T-helper 17 cell (primary cell): ENCODE measurements around the gene HRK. TPM values are rescaled to one million over a fixed set of nuclear protein-coding genes. Genes with fewer than 3 reads are reported as not detected.
A peak's percentile ranks its signal among the peaks of the same experiment; 100 is the strongest.

Experiments used
- ATAC-seq: fragments of 150-1000 bp; cut with Tn5 transposase; 2 replicates; pipeline ENCODE4 v1.10.0; 2021; ENCODE audit warnings: mild to moderate bottlenecking, moderate library complexity
- DNase-seq, 3 donors: peaks; one replicate each; pipeline versions ENCODE4 v3.0.0 to v3.0.0-alpha.2; 2020 to 2021
- H3K9me3 ChIP-seq: one replicate; pipeline ENCODE4 v1.7.0; 2013; ENCODE audit warnings: low read length, mild to moderate bottlenecking; ENCODE audit not compliant: control insufficient read depth, poor library complexity, severe bottlenecking
- H3K27ac Mint-ChIP-seq: one replicate; pipeline ENCODE4 v1.8.0; 2022; ENCODE audit warnings: mild to moderate bottlenecking, moderate library complexity, mixed read lengths
- H3K27me3 Mint-ChIP-seq: one replicate; pipeline ENCODE4 v1.8.0; 2022; ENCODE audit warnings: mixed read lengths
- H3K36me3 Mint-ChIP-seq: one replicate; pipeline ENCODE4 v1.8.0; 2022; ENCODE audit warnings: low read depth, mixed read lengths
- H3K4me1 Mint-ChIP-seq: one replicate; pipeline ENCODE4 v1.8.0; 2022; ENCODE audit warnings: mild to moderate bottlenecking, mixed read lengths
- H3K4me3 Mint-ChIP-seq: one replicate; pipeline ENCODE4 v1.8.0; 2022; ENCODE audit warnings: mild to moderate bottlenecking, moderate library complexity, mixed read lengths
- total RNA-seq, 4 donors: library from RNA in 2 of 4; stranded (reverse) in 2 of 4; gene quantifications; one replicate each; pipeline ENCODE4 v1.2.3 and lab custom pipeline; 2022 to 2026

HRK gene
- total RNA-seq, 2 donors from 2014 or later: 0.30 TPM; not detected in 1

GRCh38 chr12:116891019-116891418 is 9.8 kb upstream of the HRK start:
- no peaks in the 10 kb centered on the region for H3K36me3 Mint-ChIP-seq

DNA sequence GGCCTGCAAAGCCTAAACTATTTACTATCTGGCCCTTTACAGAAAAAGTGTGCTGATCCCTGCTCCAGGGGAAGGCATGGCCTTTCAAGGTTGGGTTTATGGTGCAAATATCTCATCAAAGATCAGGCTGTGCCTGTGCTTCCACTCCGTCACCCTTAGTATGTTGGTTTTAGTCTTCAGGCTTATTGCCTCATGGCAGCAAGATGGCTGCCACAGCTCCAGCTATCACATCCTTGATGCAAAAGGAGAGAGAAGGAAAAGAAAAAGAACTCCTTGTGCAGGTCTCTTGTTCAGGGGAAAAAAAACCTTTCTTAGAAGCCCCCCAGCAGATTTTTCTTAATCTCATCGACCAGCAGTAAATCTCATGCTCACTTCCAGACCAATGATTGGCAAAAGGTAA is 9.1 kb upstream of the HRK start:
- no peak overlapping the region for H3K27ac Mint-ChIP-seq
- no peak overlapping the region for H3K4me3 Mint-ChIP-seq
- no peaks in the 10 kb centered on the region for H3K36me3 Mint-ChIP-seq
- H3K9me3 ChIP-seq: no peaks in the 10 kb centered on the region
- peaks cover 27% of the 10 kb centered on the region for H3K27me3 Mint-ChIP-seq
- no peak for DNase-seq
- no peak for ATAC-seq
- no peaks in the 10 kb centered on the region for H3K4me1 Mint-ChIP-seq

More at GRCh38 chr12:116891019-116891418, 9.8 kb upstream of the HRK start:
- ATAC-seq (no peak), DNase-seq (no peak)
- Mint-ChIP-seq H3K27ac (no peak overlapping the region), H3K4me3 (no peak overlapping the region), H3K27me3 (peaks cover 29% of the 10 kb centered on the region), H3K4me1 (no peaks in the 10 kb centered on the region)
- H3K9me3 ChIP-seq: no peaks in the 10 kb centered on the region

GRCh38 chr12:116887897-116888296 is 6.7 kb upstream of the HRK start:
- Mint-ChIP-seq H3K4me3 (no peak overlapping the region), H3K27me3 (peaks cover 44% of the 10 kb centered on the region), H3K4me1 (peaks cover 2% of the 10 kb centered on the region), H3K36me3 (no peaks in the 10 kb centered on the region), H3K27ac (no peak overlapping the region)
- no peaks in the 10 kb centered on the region for H3K9me3 ChIP-seq
- DNase-seq: no peak
- no peak for ATAC-seq

DNA sequence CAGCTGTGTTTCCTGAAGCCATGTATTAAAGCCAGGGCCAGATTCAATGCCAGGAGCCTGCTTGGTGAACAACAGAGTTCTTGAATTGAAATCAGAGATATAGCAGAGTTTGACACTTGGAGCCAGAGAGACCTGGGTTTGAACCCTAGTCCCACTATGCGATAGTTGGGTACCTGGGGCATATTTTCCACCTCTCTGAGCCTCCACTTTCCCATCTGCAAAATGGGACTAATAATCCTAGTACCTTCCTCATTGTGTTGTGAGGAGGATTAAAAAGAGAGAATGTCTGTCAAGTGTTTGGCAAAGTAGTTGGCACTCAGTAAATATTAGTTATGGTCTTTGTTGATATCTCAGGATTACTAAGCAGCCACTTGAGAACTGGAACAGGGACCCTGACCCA is 6.0 kb upstream of the HRK start:
- ATAC-seq: no peak
- Mint-ChIP-seq H3K4me3 (no peak overlapping the region), H3K27me3 (peaks cover 50% of the 10 kb centered on the region), H3K36me3 (no peaks in the 10 kb centered on the region), H3K27ac (no peak overlapping the region), H3K4me1 (peaks cover 2% of the 10 kb centered on the region)
- H3K9me3 ChIP-seq: no peaks in the 10 kb centered on the region
- no peak for DNase-seq

- DNase-seq: no peak
- no peak overlapping the region for H3K4me3 Mint-ChIP-seq
- peaks cover 62% of the 10 kb centered on the region for H3K27me3 Mint-ChIP-seq
- H3K36me3 Mint-ChIP-seq: peaks cover 2% of the 10 kb centered on the region
- ATAC-seq: peak; percentile 25
- peaks cover 10% of the 10 kb centered on the region for H3K4me1 Mint-ChIP-seq
- no peak overlapping the region for H3K27ac Mint-ChIP-seq
- H3K9me3 ChIP-seq: no peaks in the 10 kb centered on the region
Observed at GRCh38 chr12:116885491-116885890, 4.2 kb upstream of the HRK start.

GRCh38 chr12:116884871-116885270 is 3.6 kb upstream of the HRK start:
- no peaks in the 10 kb centered on the region for H3K9me3 ChIP-seq
- ATAC-seq (no peak), DNase-seq (no peak)
- no peak overlapping the region for H3K27ac Mint-ChIP-seq
- H3K36me3 Mint-ChIP-seq: peaks cover 8% of the 10 kb centered on the region
- peaks cover 17% of the 10 kb centered on the region for H3K4me1 Mint-ChIP-seq
- no peak overlapping the region for H3K4me3 Mint-ChIP-seq
- peaks cover 68% of the 10 kb centered on the region for H3K27me3 Mint-ChIP-seq

DNA sequence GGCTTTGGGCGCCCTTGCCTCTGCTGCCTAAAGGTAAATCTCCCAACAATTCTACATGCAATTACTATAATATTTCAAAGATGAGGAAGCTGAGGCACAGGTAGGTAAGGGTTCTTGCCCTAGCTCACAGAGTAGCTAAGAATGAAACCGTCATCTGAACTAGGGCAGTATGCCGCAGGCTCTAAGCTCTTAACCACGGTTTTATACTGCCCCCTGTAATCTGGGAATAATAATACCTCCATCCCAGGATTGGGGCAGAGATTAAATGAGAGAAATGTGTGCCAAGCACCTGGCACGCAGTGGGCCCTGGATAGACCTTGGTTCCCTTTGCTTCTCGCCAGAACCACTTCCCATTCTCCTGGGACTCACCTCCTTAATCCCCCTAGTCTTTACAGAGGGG is 1.5 kb upstream of the HRK start:
- H3K36me3 Mint-ChIP-seq: peaks cover 15% of the 10 kb centered on the region
- no peak overlapping the region for H3K4me3 Mint-ChIP-seq
- no peak overlapping the region for H3K27ac Mint-ChIP-seq
- peaks cover 76% of the 10 kb centered on the region for H3K27me3 Mint-ChIP-seq
- H3K4me1 Mint-ChIP-seq: peaks cover 27% of the 10 kb centered on the region
- DNase-seq: no peak
- no peaks in the 10 kb centered on the region for H3K9me3 ChIP-seq
- ATAC-seq: no peak

DNA sequence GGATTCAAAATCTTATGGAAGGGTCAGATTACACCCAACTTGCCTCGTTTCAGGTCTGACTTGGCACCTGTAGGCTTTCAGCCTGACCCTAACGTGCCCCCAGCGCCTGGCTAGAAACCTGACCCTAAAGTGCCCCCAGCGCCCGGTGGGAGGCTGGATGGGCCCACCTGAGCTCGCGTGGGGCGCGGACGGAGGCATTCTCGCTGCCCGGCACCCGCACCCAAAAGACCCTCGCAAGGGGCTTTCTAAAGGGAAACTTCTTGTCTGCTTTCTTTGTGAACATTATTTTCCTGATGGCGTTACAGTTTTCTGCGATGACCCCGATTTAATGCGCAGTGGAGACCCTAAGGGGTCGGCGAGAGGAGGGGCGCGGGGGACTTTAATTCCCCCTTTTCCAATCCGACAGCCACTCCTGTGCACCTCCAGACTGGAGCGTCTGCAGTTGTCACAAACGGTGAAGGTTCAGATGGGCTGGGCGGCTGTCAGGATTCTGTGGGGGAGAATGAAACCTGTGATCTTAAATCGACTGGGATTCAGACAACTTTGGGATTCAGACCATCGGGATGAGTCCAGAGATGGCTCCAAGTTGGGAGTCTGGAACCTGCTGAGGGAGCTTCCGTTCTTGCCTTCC is 751 bp upstream of the HRK start:
- ATAC-seq (no peak), DNase-seq (no peak)
- Mint-ChIP-seq H3K27me3 (peaks cover 70% of the 10 kb centered on the region), H3K4me3 (peak overlapping the region; percentile 78), H3K4me1 (peaks cover 27% of the 10 kb centered on the region), H3K27ac (peak overlapping the region; percentile 6), H3K36me3 (peaks cover 15% of the 10 kb centered on the region)
- H3K9me3 ChIP-seq: no peaks in the 10 kb centered on the region

- H3K27me3 Mint-ChIP-seq: peaks cover 79% of the 10 kb centered on the region
- H3K9me3 ChIP-seq: no peaks in the 10 kb centered on the region
- DNase-seq (peak in 1 of 3 donors; percentile 11), ATAC-seq (peak; percentile 80)
- H3K36me3 Mint-ChIP-seq: peaks cover 15% of the 10 kb centered on the region
- H3K4me1 Mint-ChIP-seq: peaks cover 27% of the 10 kb centered on the region
- no peak overlapping the region for H3K27ac Mint-ChIP-seq
- H3K4me3 Mint-ChIP-seq: peak overlapping the region; percentile 90
Observed at GRCh38 chr12:116880817-116881324, 370 bp downstream of the HRK start.

GRCh38 chr12:116880213-116880816 is 926 bp downstream of the HRK start:
- H3K27me3 Mint-ChIP-seq: peaks cover 82% of the 10 kb centered on the region
- no peak overlapping the region for H3K27ac Mint-ChIP-seq
- peaks cover 27% of the 10 kb centered on the region for H3K4me1 Mint-ChIP-seq
- H3K4me3 Mint-ChIP-seq: peak overlapping the region; percentile 90
- no peak for ATAC-seq
- no peaks in the 10 kb centered on the region for H3K9me3 ChIP-seq
- DNase-seq: no peak
- peaks cover 15% of the 10 kb centered on the region for H3K36me3 Mint-ChIP-seq

DNA sequence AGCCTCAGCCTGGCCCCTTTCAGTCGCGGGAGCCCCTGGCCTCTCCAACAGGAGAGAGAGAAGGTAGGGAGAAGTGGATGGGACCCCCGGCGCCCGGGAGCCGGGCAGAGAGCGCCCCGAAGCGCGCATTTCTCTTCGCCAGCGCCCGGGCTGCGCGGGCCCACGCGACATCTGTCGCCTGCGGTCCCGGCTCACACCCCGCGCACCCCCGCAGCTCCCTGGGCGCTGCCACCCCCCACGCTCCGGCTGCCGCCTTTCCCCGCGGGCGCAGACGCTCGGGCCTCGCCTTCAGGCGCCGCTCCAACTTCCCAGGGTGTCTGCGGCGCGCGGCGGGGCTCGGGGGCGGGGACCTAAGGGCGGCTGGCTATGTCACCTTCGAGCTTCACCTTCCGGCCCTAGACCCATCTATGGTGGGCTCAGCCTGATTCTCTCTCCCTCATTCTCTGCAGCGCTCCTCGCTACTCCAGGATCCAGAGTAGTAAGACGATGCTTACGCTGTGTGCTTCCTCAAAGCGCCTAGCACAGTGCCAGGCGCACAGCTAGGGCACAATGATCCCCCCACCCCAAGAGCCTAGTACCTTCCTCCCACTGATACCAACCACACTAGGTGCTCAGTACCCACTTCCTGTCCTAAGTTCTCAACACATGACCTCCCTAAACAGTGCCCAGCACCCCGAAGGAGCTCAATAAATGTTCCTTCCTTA is 1.6 kb downstream of the HRK start:
- H3K4me1 Mint-ChIP-seq: peaks cover 25% of the 10 kb centered on the region
- H3K27ac Mint-ChIP-seq: no peak overlapping the region
- DNase-seq: no peak
- H3K36me3 Mint-ChIP-seq: peaks cover 15% of the 10 kb centered on the region
- H3K9me3 ChIP-seq: no peaks in the 10 kb centered on the region
- peak overlapping the region; percentile 91 for H3K4me3 Mint-ChIP-seq
- no peak for ATAC-seq
- peaks cover 79% of the 10 kb centered on the region for H3K27me3 Mint-ChIP-seq

DNA sequence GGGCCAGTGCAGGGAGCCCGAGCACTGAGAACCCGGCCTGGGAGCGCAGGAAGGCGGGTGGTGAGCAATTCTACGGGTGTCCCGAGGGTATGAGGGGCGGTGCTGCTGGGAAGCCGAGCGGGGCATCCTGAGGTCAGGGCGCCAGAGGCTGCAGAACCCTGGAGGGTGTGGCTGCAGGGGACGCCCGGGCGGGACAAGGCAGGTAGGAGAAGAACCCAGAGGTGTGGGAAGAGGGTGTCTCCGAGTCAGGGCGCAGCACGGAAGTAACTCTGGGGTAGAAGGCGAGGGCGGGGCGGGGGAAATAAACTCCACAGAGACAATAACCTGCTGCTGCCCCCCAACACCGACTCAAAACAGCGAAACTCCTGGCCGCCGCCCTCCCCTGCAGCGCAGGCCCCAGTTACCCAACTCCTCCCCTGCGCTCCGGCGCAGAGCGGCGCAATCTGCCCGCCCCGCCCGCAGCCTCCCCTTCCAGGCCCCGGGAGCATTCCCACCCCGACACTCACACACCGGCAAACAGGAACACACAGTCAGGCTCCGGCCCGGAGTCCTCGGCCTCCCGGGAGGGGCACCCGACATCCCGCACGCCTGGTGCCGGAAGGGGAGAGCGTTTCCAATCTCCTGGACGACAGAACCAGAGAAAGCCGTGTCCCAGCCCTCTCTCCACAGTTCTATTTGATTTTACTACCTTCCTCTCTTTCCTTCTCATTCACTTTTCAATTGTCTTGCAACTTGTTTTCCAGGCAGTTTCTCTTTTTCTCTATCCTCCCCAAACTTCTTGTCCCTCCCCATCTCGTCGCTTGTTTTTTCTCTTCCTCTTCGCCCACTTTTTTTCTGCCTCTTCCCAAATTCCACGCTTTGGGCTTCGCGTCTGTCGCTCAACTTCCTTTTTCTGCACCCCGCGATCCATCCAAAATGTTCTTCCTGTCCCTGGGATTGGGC is 2.4 kb downstream of the HRK start:
- peaks cover 79% of the 10 kb centered on the region for H3K27me3 Mint-ChIP-seq
- H3K36me3 Mint-ChIP-seq: peaks cover 15% of the 10 kb centered on the region
- ATAC-seq (no peak), DNase-seq (no peak)
- H3K4me1 Mint-ChIP-seq: peaks cover 25% of the 10 kb centered on the region
- H3K27ac Mint-ChIP-seq: no peak overlapping the region
- H3K4me3 Mint-ChIP-seq: peak overlapping the region; percentile 91
- H3K9me3 ChIP-seq: no peaks in the 10 kb centered on the region
